GM12801 (cell line): Measurements from ENCODE around the gene MAST4.

Source experiments
- TF ChIP-seq, protein P1 (sequence below): IDR thresholded peaks from one replicate; pipeline ENCODE4 v1.5.1; 2011; ENCODE audit warnings: control low read depth; ENCODE audit not compliant: insufficient read length; ENCODE audit errors: extremely low read depth

The MAST4 gene

DNA sequence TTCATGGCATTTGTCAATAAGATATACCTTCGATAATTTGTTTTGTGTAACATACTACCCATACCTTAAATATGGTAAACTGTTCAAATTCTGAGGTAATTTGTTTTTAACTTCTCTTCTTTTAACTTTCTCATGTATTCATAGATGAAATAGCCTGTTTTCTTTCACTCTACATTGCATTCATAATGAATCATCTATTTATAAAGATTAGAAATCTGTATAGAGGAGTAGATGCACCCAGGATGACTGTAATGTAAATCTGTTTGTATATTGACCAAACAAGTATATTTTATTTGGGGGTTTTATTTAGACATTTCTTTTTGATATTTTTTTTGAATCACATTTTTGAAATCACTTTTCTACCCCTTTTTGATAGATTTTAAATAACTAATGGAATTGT lies 455.8 kb downstream of the MAST4 start:
- TF ChIP-seq, protein P1, sequence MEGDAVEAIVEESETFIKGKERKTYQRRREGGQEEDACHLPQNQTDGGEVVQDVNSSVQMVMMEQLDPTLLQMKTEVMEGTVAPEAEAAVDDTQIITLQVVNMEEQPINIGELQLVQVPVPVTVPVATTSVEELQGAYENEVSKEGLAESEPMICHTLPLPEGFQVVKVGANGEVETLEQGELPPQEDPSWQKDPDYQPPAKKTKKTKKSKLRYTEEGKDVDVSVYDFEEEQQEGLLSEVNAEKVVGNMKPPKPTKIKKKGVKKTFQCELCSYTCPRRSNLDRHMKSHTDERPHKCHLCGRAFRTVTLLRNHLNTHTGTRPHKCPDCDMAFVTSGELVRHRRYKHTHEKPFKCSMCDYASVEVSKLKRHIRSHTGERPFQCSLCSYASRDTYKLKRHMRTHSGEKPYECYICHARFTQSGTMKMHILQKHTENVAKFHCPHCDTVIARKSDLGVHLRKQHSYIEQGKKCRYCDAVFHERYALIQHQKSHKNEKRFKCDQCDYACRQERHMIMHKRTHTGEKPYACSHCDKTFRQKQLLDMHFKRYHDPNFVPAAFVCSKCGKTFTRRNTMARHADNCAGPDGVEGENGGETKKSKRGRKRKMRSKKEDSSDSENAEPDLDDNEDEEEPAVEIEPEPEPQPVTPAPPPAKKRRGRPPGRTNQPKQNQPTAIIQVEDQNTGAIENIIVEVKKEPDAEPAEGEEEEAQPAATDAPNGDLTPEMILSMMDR = no peak

DNA sequence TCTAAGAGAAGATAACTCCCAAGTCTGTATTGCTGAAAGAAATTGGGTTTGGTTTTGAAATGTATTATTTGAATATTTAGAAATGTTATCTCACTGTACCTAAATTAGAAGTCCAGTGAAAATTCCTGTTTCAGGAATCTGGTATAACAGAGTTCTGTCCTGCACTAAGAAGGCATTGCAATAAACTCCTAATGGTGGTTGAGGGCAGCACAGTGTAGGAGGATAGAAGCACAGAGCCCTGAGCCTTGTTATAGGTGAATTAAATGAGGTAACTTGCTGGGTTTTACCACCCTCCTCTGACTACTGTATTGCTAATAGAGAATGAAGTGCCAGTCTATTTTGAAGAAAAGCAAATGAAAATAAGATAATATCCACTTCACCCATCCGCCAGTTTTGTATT lies 457.0 kb downstream of the MAST4 start:
- TF ChIP-seq, protein P1 = no peak

DNA sequence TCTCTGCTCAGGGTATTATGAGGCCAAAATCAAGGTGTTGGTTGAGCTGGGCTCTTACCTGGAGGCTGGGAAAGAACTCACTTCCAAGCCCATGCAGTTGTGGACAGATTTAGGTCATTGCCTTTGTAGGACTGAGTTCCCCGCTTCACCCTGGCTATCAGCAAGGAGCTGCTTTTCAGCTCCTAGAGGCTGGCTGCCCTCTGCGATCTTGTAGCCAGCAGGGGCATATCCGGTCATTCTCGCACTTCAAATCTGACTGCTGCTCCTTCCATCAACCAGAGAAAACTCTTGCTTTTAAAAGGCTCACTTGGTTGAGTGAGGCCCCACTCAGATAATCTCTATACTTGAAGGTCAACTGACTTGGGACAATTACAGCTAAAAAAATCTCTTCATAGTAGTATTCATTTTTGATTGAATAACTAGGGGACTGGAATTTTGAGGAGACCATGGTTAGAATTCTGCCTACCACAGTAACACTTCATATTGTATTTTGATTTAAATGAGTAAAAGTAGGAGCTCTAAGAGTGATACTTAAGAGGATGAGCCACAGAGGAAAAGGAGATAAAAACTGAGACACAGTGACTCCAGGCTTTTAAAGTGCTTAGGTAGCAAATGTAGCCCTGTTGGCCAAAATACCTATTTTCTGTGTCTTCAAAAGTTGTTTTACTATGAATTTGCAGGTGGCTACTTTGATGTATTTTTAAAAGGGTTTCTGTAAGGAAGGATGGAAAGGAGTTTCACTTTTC lies 463.0 kb downstream of the MAST4 start:
- TF ChIP-seq, protein P1 = no peak

DNA sequence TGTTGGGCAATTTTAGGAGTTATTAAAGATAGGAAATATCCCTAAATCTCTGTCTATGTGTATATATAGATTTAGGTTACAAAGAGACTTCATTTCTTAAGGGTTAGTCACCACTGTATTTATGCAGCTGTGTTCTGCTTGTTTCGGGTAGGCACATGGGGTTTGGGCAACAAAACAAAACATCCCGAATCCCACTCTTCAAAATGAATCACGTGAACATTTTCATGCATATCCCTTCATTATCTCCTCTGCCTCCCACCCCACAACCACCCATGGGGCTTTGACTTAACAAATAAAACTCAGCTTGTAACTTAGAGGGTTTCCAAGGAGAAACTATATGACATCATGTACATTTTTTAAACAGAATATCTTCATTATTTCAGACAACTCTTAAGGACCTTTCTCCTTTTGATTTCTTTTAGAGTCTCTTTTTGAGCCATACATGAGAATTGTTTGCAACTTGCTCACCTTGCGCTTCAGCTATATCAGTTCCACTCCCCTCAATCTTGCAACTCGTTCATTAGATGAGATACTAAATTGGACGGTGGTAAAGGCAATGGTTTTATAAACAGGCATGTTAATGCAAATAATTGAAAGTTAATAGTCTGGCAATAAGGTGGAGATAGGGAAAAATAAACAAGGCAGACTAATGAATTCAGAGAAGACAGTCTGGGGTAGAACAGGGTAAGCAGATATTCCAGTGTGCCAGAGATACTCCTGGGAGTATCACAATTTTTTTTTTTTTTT lies 463.7 kb downstream of the MAST4 start:
- TF ChIP-seq, protein P1 = no peak

DNA sequence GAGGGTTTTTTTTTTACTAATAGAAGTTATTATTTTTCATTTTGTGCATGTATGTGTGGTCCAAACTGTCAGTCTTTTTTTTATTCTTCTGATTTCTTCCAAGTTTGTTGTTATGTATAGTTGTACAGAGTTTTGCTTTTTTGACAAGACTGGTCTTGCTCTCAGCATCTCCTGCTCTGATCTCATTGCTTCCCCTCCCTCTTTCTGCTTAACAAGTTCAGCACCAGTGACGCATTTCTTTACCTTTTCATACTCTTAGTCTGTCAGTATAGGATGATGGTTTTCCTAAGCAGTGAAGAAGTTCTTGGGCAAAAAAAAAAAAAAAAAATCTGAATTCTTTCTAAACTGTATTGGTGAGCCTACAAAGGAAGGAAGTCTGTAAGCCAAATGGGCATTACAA lies 465.3 kb downstream of the MAST4 start:
- TF ChIP-seq, protein P1 = no peak

DNA sequence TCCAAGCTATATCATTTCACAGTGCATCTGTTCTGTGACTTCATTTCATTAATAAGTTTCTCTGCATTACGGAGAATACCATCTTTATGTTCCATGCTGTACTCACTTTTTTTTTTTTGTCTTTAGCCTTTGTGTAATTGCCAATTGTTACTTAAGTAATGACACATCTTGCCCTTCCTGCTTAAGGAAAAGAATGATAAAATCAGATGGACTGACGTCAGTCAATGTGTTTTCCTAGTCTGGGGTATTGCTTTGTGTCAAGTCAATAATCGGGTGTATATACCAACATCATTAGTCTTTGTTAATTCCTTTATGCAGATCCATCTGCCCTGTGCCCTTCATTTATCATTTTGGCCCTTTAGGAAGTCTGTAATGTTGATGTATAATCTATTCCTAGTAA lies 466.9 kb downstream of the MAST4 start:
- TF ChIP-seq, protein P1 = no peak

DNA sequence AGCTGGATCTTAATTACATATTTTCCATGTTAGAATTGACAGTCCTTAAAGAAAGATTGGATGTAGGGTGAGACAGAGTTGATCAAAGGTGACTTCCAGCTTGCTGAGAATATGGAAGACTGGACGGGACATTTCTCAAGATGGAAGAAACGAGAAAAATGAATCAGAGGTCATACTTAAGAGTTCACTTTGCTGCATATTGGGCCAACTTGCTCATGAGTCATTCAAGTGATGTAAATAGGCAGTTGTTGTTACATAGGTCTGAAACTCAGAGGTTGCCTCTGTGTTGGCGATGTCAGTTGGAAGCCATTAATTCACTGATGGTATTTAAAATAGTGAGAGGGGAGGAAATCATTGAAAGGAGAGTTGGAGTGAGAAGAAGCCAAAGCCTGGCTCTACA lies 467.6 kb downstream of the MAST4 start:
- TF ChIP-seq, protein P1 = no peak
